GM18526 (cell line): ENCODE results near the gene CUEDC1.

ENCODE experiments used
- POLR2A ChIP-seq: IDR thresholded peaks from 3 replicates; pipeline ENCODE4 v1.6.1; 2011; ENCODE audit not compliant: insufficient read length; ENCODE audit errors: extremely low read depth

Gene CUEDC1, protein sequence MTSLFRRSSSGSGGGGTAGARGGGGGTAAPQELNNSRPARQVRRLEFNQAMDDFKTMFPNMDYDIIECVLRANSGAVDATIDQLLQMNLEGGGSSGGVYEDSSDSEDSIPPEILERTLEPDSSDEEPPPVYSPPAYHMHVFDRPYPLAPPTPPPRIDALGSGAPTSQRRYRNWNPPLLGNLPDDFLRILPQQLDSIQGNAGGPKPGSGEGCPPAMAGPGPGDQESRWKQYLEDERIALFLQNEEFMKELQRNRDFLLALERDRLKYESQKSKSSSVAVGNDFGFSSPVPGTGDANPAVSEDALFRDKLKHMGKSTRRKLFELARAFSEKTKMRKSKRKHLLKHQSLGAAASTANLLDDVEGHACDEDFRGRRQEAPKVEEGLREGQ

DNA sequence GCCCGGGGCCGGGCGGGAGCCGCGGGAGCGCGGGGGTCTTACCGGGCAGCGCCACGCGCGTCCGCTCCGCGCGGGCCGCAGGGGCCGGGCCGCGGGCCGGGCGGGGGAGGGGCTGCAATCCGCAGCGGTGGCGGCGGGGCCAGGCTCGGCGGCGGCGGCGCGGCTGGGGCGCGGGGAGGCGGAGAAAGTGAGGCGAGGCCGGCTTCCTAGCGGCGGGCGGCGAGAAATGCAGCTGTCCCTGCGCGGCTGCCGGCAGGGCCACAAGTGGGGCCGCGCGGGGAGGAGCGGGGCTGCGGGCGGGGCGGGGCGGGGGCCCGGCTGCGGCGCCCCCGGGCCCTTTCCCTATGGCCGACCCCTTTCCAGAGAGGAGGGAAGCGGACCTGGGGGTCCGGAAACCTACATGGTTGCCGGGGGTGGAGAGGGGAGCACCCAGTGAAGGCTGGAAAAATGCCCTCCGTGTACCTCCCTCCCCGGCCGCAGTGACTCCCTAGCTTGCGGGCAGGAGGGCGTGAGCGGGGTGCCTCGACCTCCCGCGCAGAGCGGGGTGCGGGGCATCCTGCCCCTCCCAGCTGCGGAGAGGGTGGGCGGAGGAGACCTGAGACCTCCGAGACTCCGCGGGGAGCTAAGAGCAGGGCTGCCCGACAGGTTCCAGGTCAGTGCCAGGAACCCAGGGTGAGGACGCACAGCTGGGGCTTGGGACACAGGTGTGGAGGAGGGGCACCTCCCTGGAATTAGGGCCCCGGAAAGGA lies at the start of gene CUEDC1:
Gene CUEDC1, minus strand, starts transcription at position 230 of the 749 bp plus-strand sequence. CDS start 69,848 bp downstream, outside the sequence.
- no peak for TF ChIP-seq POLR2A

DNA sequence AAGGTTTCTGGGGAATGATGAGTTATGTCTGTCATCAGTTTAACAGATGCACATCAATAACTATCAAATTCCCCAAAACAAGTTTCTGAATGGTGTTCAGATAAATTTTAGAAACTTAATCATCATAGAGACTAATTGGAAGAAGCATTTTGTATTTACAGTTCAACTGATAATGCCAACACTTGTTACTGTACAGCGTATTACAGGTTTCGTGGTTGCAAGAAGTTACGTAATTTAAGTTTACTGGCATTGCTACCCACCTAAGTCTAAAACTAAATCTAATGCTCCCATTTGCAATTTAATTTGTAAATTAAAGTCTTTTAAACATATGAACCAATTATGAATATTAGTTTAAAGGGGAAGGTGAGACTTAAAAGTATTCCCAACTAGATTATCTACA lies 48.8 kb upstream of the CUEDC1 start:
- no peak for TF ChIP-seq POLR2A

DNA sequence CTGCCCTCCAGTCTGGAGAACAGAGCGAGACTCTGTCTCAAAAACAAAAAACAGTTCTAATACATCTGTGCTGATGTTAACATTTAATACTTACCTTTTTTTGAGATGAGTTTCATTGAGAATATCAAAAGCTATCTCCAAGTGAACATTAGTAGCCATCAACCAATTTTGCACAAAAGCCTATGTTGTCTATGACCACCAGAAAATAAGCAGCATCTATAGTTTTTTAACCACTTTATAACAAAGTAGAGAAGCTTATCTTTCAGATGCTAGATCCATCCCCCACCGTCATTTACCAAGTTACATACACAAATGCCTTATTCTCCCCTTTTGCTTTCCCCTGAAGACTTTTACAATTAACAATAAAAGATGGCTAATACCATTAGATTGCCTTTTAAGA lies 47.8 kb upstream of the CUEDC1 start:
- no peak for TF ChIP-seq POLR2A

DNA sequence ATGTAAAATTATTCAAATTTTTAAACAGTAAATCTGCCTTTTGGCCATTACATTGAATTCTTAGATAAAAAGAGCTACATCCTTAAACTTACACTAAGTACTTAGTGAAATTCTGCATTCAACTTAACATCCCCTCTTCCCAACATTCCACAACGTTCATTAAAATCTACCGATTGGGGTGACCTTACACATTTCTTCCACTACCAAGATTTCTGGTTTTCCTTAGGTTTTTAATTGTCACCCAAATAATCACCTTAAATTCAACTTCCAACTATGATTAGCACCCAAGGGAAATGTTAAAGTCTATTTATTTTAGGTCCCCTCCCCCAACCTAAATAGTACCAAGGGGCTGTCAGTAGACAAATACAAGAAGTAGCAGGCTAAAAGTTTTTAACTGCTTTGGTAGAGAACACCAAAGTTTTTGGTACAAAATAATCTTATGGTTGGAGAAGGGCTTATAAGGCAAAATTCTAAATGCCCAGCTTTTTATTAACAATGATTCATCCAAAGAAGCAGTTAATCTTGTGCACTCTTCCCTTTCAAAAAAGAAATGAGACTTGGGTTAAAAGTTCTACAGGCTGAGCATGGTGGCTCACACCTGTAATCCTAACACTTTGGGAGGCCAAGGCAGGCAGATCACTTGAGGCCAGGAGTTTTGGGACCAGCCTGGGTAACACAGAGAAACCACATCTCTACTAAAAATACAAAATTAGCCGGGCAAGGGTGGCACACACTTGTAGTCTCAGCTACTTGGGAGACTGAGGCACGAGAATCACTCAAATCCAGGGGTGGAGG lies 47.1 kb upstream of the CUEDC1 start:
- no peak for TF ChIP-seq POLR2A

DNA sequence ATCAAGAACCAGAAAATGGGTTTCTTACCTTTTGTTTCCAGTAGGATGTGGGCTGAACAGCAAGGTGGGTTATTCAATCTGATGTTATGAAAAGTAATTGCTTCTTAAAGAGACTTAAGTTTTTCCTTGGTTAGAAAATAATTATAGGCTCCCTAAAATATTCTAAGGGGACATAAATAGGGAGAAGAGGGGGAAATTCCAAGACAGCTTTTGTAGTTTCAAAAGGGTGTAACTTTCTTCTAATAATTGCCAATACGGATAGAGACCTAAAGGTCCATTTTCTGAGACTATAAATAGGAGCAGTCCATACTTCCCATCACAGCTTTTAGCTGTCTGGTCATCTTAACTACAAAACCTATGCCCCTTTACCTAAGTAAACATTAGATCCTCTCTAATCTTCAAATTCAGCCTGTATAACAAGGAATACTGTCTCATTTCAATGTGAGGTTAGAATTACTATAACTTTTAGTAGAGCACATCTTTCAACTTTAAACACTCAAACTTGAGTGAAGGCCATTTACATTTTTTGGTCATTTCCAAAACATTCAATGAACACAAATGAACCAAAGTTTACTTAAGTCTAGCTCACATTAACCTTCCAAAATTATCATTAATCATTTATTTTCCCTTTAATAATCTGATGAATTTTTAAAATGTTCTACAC lies 46.4 kb upstream of the CUEDC1 start:
- no peak for TF ChIP-seq POLR2A

DNA sequence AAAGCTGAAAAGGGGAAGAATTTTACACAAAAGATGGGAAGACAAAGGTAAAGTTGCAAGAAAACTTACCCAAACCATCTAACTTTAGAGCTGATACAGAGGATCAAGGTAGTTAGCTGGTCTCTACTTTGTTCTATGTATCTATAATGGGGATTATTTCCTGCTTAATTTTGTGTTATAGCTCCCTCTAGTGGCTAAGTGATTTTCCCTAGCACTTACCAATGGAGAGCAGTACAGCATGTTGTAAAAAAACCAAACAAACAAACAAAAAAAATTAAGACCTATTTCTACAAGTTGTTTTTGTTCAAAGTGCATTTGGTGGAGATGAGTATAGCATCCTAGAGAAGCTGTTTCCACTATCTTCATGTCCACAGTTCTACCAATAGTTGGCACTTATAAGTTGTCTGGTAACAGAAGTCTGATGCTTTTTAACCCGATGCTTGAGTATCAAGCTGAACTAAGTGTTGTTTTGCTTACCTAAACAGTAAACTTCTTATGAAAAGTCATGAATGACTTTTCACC lies 44.3 kb upstream of the CUEDC1 start:
- TF ChIP-seq POLR2A: no peak

DNA sequence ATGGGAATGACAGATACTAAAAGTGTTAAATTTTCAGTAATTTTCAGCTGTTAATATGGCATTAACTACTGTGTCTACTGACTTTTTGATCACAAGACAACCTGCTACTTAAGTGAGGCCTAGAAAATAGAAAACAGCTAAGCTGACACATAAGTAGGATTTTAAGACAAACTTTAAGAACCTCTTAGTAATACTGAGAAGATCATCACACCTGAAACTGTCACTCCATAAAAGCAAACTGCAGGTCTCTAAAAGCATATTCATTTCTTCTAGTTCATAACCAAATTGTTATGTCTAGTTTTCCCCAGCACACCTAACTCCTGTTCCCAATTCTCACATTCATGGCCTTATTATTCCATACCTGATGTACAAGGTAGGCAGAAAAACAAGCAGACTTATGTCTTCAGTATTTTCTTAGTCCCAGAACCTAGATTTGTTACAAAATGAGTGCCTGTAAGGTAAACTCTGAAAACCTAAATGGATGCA lies 43.8 kb upstream of the CUEDC1 start:
- no peak for TF ChIP-seq POLR2A

DNA sequence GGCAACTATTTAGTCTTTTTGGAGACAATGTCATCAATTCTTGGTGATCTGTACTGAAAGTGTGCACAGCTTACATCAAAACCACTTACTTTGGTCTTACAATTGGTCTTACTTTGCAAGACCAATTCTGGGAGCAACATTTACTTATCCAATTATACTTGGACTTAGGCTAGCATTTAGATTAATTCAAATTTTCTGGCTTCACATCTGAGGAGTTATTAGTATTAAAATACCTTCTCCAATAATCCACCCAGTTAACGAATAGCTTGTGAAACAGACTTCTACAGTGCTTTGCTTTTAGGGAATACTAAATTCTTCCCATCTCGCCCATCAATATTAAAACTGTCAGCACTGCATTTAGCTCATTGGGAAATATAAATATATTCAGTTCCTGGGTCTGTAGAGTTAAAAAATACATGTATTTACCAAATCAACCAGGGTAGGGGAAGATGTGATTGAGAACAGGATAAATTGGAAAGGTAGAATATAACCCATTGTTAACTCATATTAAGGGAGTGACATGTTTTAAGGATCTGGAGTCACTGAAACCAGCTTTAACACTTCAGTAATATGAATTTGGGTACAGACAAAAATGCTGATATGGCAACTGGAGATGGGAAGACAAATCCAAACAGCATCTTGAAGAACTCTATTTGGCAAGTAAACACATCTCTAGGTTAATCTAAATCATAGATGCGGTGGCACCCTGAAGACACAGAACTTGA lies 42.0 kb upstream of the CUEDC1 start:
- TF ChIP-seq POLR2A: no peak

DNA sequence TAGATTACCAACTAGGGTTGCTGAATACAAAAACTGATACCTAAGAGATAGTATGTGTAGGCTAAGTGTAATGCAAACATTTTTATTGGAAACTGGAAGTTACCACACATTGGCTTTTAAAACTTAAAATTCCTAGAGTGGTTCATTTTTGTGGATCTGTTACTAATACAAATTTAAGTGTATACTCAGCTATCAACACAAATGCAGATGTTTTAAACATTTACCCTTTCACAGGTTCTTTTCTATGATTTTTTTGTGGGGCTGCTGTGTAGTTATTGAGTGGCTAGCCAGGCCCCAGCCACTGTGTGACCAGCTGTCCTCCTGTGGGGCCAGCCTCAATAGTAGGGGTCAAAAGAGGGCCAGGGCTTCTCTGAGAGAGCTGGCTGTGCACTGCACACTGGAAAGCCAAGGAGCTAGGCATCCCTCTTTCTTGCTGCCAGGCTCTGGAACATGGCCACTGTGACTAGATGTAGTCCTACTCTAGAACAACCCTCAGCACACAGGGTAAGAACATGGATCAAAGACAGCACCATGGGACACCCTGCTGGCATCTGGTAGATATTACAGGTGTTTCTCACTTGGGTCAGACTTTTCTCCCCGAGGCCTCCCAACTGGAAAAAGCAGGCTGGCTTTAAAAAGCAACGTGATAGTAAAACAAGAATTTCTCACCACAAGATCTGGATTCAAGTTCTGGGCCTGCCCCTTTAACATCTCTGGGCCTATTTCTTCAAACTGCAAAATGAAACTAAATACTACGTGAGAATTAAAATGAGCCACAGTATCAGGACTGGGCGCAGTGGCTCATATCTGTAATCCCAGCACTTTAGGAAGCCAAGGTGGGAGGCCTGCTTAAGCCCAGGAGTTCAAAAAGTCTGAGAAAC lies 40.1 kb upstream of the CUEDC1 start:
- TF ChIP-seq POLR2A: peak; percentile 16

DNA sequence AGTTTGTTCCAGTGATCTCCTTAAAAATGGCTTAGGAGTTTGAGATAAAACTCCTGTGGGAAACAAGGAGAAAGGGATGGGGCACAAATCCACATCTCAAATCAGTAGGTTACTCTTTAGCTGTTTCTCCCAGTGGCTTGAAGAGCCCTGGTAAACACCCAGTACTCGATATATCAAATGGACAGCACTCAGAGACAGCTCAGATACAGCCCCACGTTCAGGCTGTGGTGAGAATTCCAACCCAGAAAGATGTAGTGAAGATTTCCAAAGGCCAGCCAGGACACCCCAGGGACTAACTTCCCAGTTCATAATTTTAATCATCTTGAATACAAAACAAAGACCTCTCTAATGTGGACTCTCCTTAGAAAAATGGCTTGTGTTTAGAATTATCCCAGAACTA lies 39.2 kb upstream of the CUEDC1 start:
- TF ChIP-seq POLR2A: no peak

DNA sequence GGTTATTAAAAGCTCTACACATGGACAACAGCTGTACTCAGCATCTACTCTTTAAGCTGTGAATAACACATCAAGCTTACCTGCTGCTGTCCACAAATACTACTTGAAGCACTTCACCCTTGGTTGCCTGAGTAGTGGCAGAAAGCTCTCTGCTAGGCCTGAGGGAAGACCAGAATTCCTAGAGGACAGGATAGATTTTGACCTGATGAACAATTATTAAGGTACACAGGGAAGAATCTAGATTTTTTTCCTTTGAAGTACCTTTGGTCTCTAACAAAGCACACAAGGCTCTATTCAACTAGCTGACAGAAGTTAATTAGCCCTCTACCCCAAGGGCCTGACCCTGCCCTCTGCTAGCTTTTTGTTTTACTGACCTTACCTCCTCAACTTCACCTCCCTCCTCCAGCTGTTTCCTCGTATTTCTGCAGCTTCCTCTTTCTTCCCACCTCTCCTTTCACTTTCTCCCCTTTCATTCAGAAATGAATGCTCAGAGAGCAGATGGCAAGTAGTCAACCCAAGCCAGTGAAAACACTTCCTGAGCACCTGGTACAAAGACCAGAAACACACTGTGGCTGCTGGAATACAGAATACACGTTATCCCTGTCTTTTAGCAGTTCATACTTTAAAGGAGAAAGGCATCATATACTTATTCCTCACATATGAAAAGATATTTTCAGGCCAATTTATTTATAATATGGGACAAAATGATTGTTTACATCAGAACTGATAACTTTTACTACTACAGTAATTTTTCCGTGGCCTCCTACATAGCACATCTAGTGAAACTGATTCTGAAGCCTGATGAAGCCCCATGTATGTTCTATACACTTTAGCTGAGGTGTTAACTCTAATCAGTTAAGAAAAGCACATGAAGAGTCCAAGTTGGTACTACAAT lies 38.5 kb upstream of the CUEDC1 start:
- no peak for TF ChIP-seq POLR2A

DNA sequence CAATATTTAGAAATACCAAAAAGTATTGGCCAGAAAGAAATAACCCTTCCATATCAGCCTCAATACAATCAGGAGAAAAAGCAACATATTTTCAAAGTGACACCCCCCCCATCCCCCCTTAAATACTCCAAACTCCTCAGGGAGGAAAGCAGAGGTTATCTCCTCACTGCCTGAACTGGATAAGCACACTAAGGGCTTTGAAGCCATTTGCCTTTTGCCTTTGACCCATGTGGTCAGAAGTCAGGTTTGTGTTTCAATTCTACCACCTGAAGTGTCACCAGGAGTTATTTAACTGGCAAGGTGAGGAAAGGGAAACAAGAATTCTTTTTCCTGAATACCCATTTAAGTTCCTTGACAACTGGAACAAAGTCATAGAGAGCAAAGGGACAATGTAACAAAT lies 36.3 kb upstream of the CUEDC1 start:
- TF ChIP-seq POLR2A: no peak
